Duodenal mucosa (tissue), 2 donors: Measurements from ENCODE around the gene LRRC49.
"Not testable (repeated sequence)": the region's sequence is repeated elsewhere in the genome, so short reads cannot be mapped to it uniquely, and the experiment has no call there.

Source experiments
- H3K27ac ChIP-seq: one replicate; pipeline ENCODE4 v1.7.0; 2013; ENCODE audit warnings: low read depth, low read length
- H3K27me3 ChIP-seq, 2 donors: one replicate each; pipeline ENCODE4 v1.7.0; 2013; ENCODE audit warnings: low read length in 2 of 2, control low read depth in 1 of 2; ENCODE audit not compliant: insufficient read depth in 2 of 2, control insufficient read depth in 1 of 2
- H3K36me3 ChIP-seq, 2 donors: one replicate each; pipeline ENCODE4 v1.7.0; 2013; ENCODE audit warnings: low read length in 2 of 2, control low read depth in 1 of 2; ENCODE audit not compliant: insufficient read depth in 2 of 2, control insufficient read depth in 1 of 2
- H3K4me1 ChIP-seq, 2 donors: one replicate each; pipeline ENCODE4 v1.7.0; 2013; ENCODE audit warnings: low read length in 2 of 2, control low read depth in 1 of 2; ENCODE audit not compliant: insufficient read depth in 2 of 2, control insufficient read depth in 1 of 2
- H3K4me3 ChIP-seq, 2 donors: one replicate each; pipeline ENCODE4 v1.7.0; 2013; ENCODE audit warnings: low read length in 2 of 2, low read depth in 1 of 2
- H3K9ac ChIP-seq, 2 donors: one replicate each; pipeline ENCODE4 v1.7.0; 2013; ENCODE audit warnings: low read length in 2 of 2, low read depth in 1 of 2
- H3K9me3 ChIP-seq, 2 donors: one replicate each; pipeline ENCODE4 v1.7.0; 2013; ENCODE audit warnings: low read length in 2 of 2, control low read depth in 1 of 2; ENCODE audit not compliant: control insufficient read depth in 1 of 2

The LRRC49 gene

GRCh38 chr15:70923311-70924080 lies 30.9 kb downstream of the LRRC49 start:
- no peaks in the 10 kb centered on the region for H3K9me3 ChIP-seq
- H3K27me3 ChIP-seq, result no peaks in the 10 kb centered on the region

DNA sequence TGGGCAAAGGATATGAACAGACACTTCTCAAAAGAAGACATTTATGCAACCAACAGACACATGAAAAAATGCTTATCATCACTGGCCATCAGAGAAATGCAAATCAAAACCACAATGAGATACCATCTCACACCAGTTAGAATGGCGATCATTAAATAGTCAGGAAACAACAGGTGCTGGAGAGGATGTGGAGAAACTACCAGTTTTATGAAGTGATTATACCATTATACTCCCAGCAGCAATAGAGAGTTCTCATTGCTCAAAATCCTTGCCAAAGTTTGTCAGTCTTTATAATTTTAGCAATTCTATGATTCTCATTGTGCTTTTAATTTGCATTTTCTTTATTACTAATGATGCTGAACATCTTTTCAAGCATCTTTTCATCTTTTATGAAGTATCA lies 34.3 kb downstream of the LRRC49 start:
- not testable (repeated sequence) for H3K27me3 ChIP-seq, H3K4me3 ChIP-seq, H3K4me1 ChIP-seq, H3K36me3 ChIP-seq, H3K27ac ChIP-seq, H3K9me3 ChIP-seq, H3K9ac ChIP-seq

More at GRCh38 chr15:70923311-70924080, 30.9 kb downstream of the LRRC49 start:
- H3K36me3 ChIP-seq, result no peaks in the 10 kb centered on the region
- H3K9ac ChIP-seq, result no peak overlapping the region
- no peak overlapping the region for H3K4me3 ChIP-seq
- no peak overlapping the region for H3K27ac ChIP-seq
- no peaks in the 10 kb centered on the region for H3K4me1 ChIP-seq

- Histone ChIP-seq H3K9ac (no peak overlapping the region), H3K4me1 (peaks cover 0 to 3% of the 10 kb centered on the region in 2 donors), H3K4me3 (no peak overlapping the region), H3K9me3 (no peaks in the 10 kb centered on the region), H3K36me3 (no peaks in the 10 kb centered on the region), H3K27ac (no peak overlapping the region), H3K27me3 (no peaks in the 10 kb centered on the region)
Measured at GRCh38 chr15:70931821-70932220, 39.2 kb downstream of the LRRC49 start.

- Histone ChIP-seq H3K27me3 (no peaks in the 10 kb centered on the region), H3K9me3 (no peaks in the 10 kb centered on the region), H3K4me3 (no peak overlapping the region), H3K4me1 (peaks cover 0 to 3% of the 10 kb centered on the region in 2 donors), H3K9ac (no peak overlapping the region), H3K36me3 (no peaks in the 10 kb centered on the region), H3K27ac (no peak overlapping the region)
Measured at GRCh38 chr15:70932397-70932796, 39.8 kb downstream of the LRRC49 start.

- Histone ChIP-seq H3K9ac (no peak overlapping the region), H3K27me3 (no peaks in the 10 kb centered on the region)
Measured at GRCh38 chr15:70933411-70933810, 40.8 kb downstream of the LRRC49 start.

DNA sequence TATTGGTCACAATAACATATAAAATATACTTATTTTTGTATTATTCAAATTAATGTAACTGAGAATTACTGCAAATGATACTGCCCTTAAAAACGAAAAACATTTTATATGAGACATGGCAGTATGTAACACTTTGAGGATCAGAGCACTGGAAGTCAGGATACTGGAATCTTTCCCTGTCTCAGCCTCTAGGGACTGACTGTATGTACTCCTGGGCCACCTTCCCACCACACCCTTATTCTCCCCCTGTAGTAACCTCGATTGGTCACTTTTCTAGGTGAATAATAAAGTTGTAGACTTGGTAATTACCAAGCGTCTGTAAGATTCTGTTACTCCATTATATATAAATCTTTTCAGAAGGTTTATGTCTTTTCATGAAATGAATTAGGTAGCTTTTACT lies 43.0 kb downstream of the LRRC49 start:
- no peak overlapping the region for H3K4me3 ChIP-seq
- no peak overlapping the region for H3K9ac ChIP-seq
- peaks cover 0 to 3% of the 10 kb centered on the region in 2 donors for H3K4me1 ChIP-seq
- H3K36me3 ChIP-seq, result no peaks in the 10 kb centered on the region
- H3K9me3 ChIP-seq, result no peaks in the 10 kb centered on the region
- no peak overlapping the region for H3K27ac ChIP-seq
- H3K27me3 ChIP-seq, result no peaks in the 10 kb centered on the region

More at GRCh38 chr15:70933411-70933810, 40.8 kb downstream of the LRRC49 start:
- Histone ChIP-seq H3K9me3 (no peaks in the 10 kb centered on the region), H3K27ac (no peak overlapping the region), H3K4me3 (no peak overlapping the region), H3K36me3 (no peaks in the 10 kb centered on the region), H3K4me1 (peaks cover 0 to 3% of the 10 kb centered on the region in 2 donors)

DNA sequence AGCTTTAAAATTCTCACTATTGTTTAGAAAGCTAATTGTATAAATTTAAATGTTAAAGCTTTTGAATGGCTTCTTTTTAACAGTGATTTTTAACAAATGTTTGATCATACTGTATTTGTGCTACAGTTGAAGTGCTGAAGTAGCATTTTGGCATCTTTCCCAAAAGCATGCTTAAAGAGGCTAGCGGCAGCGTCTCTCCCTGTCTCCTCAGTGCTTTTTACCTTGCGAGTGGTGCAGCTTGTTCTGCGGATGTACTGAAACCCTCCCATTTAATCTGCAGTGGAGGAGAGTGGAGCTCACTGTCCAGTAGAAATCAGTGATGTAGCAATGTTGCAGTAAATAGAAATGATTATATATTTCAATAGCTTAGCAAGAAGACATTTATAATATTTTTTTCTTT lies 43.7 kb downstream of the LRRC49 start:
- no peaks in the 10 kb centered on the region for H3K36me3 ChIP-seq
- peaks cover 0 to 3% of the 10 kb centered on the region in 2 donors for H3K4me1 ChIP-seq
- no peaks in the 10 kb centered on the region for H3K9me3 ChIP-seq
- H3K27me3 ChIP-seq, result no peaks in the 10 kb centered on the region
- H3K9ac ChIP-seq, result no peak overlapping the region
- no peak overlapping the region for H3K4me3 ChIP-seq
- no peak overlapping the region for H3K27ac ChIP-seq

GRCh38 chr15:70943285-70943684 lies 50.7 kb downstream of the LRRC49 start:
- not testable (repeated sequence) for H3K27ac ChIP-seq, H3K4me3 ChIP-seq, H3K9me3 ChIP-seq, H3K36me3 ChIP-seq, H3K27me3 ChIP-seq, H3K4me1 ChIP-seq, H3K9ac ChIP-seq

DNA sequence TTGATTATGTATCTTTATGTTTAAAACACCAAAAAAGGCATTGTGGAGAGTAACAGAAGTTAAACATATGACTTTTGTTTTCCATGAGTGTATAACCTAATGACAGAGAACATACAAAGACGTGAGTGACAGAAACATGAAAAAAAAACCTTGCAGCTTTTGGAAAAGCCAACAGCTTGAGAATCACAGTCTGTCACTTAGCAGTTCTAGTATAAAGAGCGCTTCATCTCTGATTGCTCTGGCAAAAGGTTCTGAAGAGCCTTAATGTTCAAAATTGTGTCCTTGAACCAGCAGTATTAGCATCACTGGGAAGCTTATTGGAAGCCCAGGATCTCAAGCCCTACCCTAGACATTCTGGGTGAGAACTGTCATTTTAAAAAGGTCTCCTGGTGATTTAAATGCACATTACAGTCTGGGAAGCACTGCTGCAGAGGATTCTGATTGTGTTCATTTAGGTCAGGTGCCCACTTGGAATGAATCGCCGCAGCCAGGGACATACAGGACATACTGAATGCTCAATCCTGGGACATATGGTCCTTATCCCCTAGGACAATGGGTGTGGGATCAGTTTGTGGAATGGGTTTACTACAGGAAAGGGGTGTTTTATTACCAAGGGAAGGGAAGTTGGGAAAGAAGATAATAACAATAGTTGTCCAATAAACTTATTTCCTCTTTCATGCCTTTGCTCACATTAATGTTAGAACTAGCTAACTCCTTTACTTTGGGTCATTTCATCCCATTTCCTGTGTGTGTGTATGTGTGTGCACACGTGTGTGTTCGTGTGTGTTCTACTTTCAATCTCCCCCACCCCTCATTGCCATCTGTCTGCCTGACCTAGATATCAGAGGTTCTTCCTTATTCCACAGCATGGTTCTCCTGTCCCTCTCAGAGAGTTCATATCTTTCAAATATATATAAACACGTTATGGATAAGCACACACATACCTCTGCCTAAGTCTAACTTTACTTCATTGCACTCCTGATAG lies 55.0 kb downstream of the LRRC49 start:
- no peaks in the 10 kb centered on the region for H3K4me1 ChIP-seq
- H3K27ac ChIP-seq, result no peak overlapping the region
- H3K27me3 ChIP-seq, result no peaks in the 10 kb centered on the region
- no peaks in the 10 kb centered on the region for H3K9me3 ChIP-seq
- H3K4me3 ChIP-seq, result no peak overlapping the region
- no peak overlapping the region for H3K9ac ChIP-seq
- H3K36me3 ChIP-seq, result no peaks in the 10 kb centered on the region

GRCh38 chr15:70950953-70951352 lies 58.3 kb downstream of the LRRC49 start:
- no peak overlapping the region for H3K27ac ChIP-seq
- H3K4me3 ChIP-seq, result no peak overlapping the region
- no peak overlapping the region for H3K9ac ChIP-seq
- H3K9me3 ChIP-seq, result no peaks in the 10 kb centered on the region
- no peaks in the 10 kb centered on the region for H3K4me1 ChIP-seq
- H3K27me3 ChIP-seq, result no peaks in the 10 kb centered on the region
- H3K36me3 ChIP-seq, result no peaks in the 10 kb centered on the region
